GM21515 (cell line): ENCODE results near the gene NFRKB.

ENCODE experiments used
- ATAC-seq: cut with Tn5 transposase; IDR thresholded peaks from one replicate; pipeline ENCODE4 v1.9.1; 2021; ENCODE audit not compliant: unreplicated experiment

Gene NFRKB

DNA sequence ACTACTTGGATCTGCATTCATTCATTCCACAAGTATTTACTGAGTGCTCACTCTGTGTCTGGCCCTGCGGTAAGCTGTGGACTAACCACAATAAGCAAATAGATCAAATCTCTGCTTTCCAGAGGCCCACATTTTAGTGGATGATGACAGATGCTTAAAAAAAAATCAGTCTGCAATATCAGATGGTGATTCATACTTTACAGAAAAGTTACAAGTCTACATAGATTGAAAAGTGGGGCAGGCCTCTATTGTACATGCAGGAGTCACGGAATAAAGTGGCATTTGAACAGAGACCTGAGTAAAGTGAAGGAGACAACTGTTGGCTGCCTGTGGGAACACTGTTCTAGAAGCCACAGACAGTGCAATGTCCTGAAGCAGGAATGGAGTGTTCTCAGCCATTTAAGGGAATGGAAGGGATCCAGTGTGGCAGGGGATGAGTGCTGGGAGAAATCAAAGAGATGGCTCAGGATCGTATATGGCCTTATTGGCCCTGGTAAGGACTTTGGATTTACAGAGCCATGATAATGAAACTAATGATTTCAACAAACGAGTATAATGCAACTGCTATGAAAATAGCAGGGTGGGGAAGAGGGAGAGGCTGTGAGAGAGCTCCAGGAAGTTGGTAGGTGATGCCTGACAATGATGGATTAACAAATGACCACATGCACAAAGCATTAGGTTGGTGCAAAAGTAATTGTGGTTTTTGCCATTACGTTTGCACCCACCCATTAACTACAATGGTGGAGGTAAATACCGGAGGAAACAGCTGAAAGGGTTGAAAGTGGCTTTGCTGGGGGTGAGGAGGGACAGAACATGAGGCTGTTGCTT is 48.7 kb downstream of the NFRKB start:
- no peak for ATAC-seq
